ENCODE results near the gene PSORS1C1. TPM values are rescaled to one million over a fixed set of nuclear protein-coding genes. Genes with fewer than 3 reads are reported as not detected.

Gene PSORS1C1
- total RNA-seq, 4 donors from 2014 or later, result not detected

- no peak overlapping the region for H3K27ac ChIP-seq
- intact Hi-C loops (cut with DNase I; ENCODE audit: low total_unique reads), result no loop called here
Observed at GRCh38 chr6:31125586-31126363, 11.2 kb downstream of the PSORS1C1 start.

GRCh38 chr6:31126396-31127175 is 12.0 kb downstream of the PSORS1C1 start:
- TF ChIP-seq POLR2A (IDR thresholded peaks at IDR 0.05), result no peak
- no peak for TF ChIP-seq CTCF (IDR thresholded peaks at IDR 0.05 in 4 of 5, conservative IDR thresholded peaks at IDR 0.05 in 1 of 5)
- no peaks in the 10 kb centered on the region for H3K9me3 ChIP-seq
- no peak for DNase-seq
- H3K4me1 ChIP-seq, result peaks cover 0 to 4% of the 10 kb centered on the region in 2 donors
- H3K36me3 ChIP-seq, result no peaks in the 10 kb centered on the region
- in situ Hi-C loops (cut with MboI; ENCODE audit: low sequenced_read_pairs in 4 of 4) (no loop called here), intact Hi-C loops (cut with DNase I; ENCODE audit: low total_unique reads) (no loop called here)
- no peak overlapping the region for H3K27ac ChIP-seq
- no peak overlapping the region for H3K4me3 ChIP-seq
- ATAC-seq, result no peak
- H3K27me3 ChIP-seq, result no peaks in the 10 kb centered on the region

More at GRCh38 chr6:31125586-31126363, 11.2 kb downstream of the PSORS1C1 start:
- H3K4me1 ChIP-seq, result peaks cover 0 to 4% of the 10 kb centered on the region in 2 donors
- ATAC-seq (no peak), DNase-seq (no peak)
- H3K4me3 ChIP-seq, result no peak overlapping the region
- H3K36me3 ChIP-seq, result no peaks in the 10 kb centered on the region
- in situ Hi-C loops (cut with MboI; ENCODE audit: low sequenced_read_pairs in 4 of 4), result no loop called here
- H3K27me3 ChIP-seq, result no peaks in the 10 kb centered on the region
- TF ChIP-seq CTCF (IDR thresholded peaks at IDR 0.05 in 4 of 5, conservative IDR thresholded peaks at IDR 0.05 in 1 of 5), result no peak
- no peak for TF ChIP-seq POLR2A (IDR thresholded peaks at IDR 0.05)
- H3K9me3 ChIP-seq, result no peaks in the 10 kb centered on the region

- peak; percentile 36 to 92 (median 69) for TF ChIP-seq CTCF (IDR thresholded peaks at IDR 0.05 in 4 of 5, conservative IDR thresholded peaks at IDR 0.05 in 1 of 5)
- no peak for TF ChIP-seq POLR2A (IDR thresholded peaks at IDR 0.05)
- DNase-seq (peak in 1 of 2 donors; percentile 47), ATAC-seq (peak; percentile 72 to 76)
- H3K4me1 ChIP-seq, result peaks cover 0 to 2% of the 10 kb centered on the region in 2 donors
- no peak overlapping the region for H3K27ac ChIP-seq
- H3K27me3 ChIP-seq, result no peaks in the 10 kb centered on the region
- in situ Hi-C loops (cut with MboI; ENCODE audit: low sequenced_read_pairs in 4 of 4), result no loop called here
- no peak overlapping the region for H3K4me3 ChIP-seq
- intact Hi-C loops (cut with DNase I; ENCODE audit: low total_unique reads), result no loop called here
- H3K36me3 ChIP-seq, result no peaks in the 10 kb centered on the region
- no peaks in the 10 kb centered on the region for H3K9me3 ChIP-seq
Observed at GRCh38 chr6:31128093-31128676, 13.6 kb downstream of the PSORS1C1 start.

- no peak for DNase-seq
- in situ Hi-C loops (cut with MboI; ENCODE audit: low sequenced_read_pairs in 4 of 4) (no loop called here), intact Hi-C loops (cut with DNase I; ENCODE audit: low total_unique reads) (no loop called here)
- no peak for ATAC-seq
- no peaks in the 10 kb centered on the region for H3K36me3 ChIP-seq
- H3K4me3 ChIP-seq, result no peak overlapping the region
- no peaks in the 10 kb centered on the region for H3K9me3 ChIP-seq
- TF ChIP-seq POLR2A (IDR thresholded peaks at IDR 0.05) (no peak), CTCF (IDR thresholded peaks at IDR 0.05 in 4 of 5, conservative IDR thresholded peaks at IDR 0.05 in 1 of 5) (no peak)
- no peak overlapping the region for H3K27ac ChIP-seq
- H3K4me1 ChIP-seq, result no peaks in the 10 kb centered on the region
- no peaks in the 10 kb centered on the region for H3K27me3 ChIP-seq
Observed at GRCh38 chr6:31129130-31129529, 14.5 kb downstream of the PSORS1C1 start.

Data from gastrocnemius medialis (tissue), 4 donors.